ENCODE data around the gene CNN3.

DNA sequence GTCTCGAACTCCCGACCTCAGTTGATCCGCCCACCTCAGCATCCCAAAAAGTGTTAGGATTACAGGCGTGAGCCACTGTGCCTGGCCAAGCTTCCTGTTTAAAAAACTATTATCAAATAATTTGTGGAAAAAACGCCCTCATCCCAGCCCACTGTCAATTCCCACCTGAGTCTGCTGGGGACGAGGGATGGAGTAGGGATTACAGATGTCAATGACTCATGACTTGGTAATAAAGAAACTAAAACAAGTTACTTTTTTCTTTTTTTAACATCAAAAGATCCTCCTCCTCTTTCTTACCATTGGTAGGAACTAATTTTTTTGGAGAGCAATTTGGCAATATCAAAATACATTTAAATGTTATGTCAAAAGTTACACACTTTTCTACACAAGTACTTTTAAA is 9.7 kb downstream of the CNN3 start:
- TF ChIP-seq, protein P1, sequence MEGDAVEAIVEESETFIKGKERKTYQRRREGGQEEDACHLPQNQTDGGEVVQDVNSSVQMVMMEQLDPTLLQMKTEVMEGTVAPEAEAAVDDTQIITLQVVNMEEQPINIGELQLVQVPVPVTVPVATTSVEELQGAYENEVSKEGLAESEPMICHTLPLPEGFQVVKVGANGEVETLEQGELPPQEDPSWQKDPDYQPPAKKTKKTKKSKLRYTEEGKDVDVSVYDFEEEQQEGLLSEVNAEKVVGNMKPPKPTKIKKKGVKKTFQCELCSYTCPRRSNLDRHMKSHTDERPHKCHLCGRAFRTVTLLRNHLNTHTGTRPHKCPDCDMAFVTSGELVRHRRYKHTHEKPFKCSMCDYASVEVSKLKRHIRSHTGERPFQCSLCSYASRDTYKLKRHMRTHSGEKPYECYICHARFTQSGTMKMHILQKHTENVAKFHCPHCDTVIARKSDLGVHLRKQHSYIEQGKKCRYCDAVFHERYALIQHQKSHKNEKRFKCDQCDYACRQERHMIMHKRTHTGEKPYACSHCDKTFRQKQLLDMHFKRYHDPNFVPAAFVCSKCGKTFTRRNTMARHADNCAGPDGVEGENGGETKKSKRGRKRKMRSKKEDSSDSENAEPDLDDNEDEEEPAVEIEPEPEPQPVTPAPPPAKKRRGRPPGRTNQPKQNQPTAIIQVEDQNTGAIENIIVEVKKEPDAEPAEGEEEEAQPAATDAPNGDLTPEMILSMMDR (tag by site-specific recombination; IDR thresholded peaks at IDR 0.05): no peak
- TF ChIP-seq SETDB1 (IDR thresholded peaks at IDR 0.05; ENCODE audit: insufficient read length, low read length) (no peak), ZNF747 (tag by site-specific recombination; IDR thresholded peaks at IDR 0.05) (no peak), RBAK (tag by site-specific recombination; IDR thresholded peaks at IDR 0.05) (no peak), ZNF138 (tag by site-specific recombination; IDR thresholded peaks at IDR 0.05; ENCODE audit: borderline replicate concordance) (no peak), ZNF169 (tag by site-specific recombination; IDR thresholded peaks at IDR 0.05) (no peak), KLF7 (tag by site-specific recombination; IDR thresholded peaks at IDR 0.05; ENCODE audit: borderline replicate concordance) (no peak)
- TF ChIP-seq, protein P2, sequence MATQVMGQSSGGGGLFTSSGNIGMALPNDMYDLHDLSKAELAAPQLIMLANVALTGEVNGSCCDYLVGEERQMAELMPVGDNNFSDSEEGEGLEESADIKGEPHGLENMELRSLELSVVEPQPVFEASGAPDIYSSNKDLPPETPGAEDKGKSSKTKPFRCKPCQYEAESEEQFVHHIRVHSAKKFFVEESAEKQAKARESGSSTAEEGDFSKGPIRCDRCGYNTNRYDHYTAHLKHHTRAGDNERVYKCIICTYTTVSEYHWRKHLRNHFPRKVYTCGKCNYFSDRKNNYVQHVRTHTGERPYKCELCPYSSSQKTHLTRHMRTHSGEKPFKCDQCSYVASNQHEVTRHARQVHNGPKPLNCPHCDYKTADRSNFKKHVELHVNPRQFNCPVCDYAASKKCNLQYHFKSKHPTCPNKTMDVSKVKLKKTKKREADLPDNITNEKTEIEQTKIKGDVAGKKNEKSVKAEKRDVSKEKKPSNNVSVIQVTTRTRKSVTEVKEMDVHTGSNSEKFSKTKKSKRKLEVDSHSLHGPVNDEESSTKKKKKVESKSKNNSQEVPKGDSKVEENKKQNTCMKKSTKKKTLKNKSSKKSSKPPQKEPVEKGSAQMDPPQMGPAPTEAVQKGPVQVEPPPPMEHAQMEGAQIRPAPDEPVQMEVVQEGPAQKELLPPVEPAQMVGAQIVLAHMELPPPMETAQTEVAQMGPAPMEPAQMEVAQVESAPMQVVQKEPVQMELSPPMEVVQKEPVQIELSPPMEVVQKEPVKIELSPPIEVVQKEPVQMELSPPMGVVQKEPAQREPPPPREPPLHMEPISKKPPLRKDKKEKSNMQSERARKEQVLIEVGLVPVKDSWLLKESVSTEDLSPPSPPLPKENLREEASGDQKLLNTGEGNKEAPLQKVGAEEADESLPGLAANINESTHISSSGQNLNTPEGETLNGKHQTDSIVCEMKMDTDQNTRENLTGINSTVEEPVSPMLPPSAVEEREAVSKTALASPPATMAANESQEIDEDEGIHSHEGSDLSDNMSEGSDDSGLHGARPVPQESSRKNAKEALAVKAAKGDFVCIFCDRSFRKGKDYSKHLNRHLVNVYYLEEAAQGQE (tag by site-specific recombination; IDR thresholded peaks at IDR 0.05): no peak
- TF ChIP-seq, protein P3, sequence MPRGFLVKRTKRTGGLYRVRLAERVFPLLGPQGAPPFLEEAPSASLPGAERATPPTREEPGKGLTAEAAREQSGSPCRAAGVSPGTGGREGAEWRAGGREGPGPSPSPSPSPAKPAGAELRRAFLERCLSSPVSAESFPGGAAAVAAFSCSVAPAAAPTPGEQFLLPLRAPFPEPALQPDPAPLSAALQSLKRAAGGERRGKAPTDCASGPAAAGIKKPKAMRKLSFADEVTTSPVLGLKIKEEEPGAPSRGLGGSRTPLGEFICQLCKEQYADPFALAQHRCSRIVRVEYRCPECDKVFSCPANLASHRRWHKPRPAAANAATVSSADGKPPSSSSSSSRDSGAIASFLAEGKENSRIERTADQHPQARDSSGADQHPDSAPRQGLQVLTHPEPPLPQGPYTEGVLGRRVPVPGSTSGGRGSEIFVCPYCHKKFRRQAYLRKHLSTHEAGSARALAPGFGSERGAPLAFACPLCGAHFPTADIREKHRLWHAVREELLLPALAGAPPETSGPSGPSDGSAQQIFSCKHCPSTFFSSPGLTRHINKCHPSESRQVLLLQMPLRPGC (tag by site-specific recombination; IDR thresholded peaks at IDR 0.05): no peak
- TF ChIP-seq, protein P4, sequence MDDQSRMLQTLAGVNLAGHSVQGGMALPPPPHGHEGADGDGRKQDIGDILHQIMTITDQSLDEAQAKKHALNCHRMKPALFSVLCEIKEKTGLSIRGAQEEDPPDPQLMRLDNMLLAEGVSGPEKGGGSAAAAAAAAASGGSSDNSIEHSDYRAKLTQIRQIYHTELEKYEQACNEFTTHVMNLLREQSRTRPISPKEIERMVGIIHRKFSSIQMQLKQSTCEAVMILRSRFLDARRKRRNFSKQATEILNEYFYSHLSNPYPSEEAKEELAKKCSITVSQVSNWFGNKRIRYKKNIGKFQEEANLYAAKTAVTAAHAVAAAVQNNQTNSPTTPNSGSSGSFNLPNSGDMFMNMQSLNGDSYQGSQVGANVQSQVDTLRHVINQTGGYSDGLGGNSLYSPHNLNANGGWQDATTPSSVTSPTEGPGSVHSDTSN (CRISPR knock-in tag; IDR thresholded peaks at IDR 0.05): no peak

All from HEK293 (cell line).